Activated CD4-positive, alpha-beta memory T cell treated with anti-CD3 and anti-CD28 coated beads for 36 hours (primary cell): ENCODE results near the gene CLDN24. TPM values are rescaled to one million over a fixed set of nuclear protein-coding genes. Genes with fewer than 3 reads are reported as not detected.

ENCODE experiments used
- CTCF ChIA-PET: fragments of 350-600 bp; sonication (Branson Sonifier 250); formaldehyde crosslinking; loops from one replicate; lab custom pipeline; 2021; ENCODE audit warnings: antibody characterized with exemption, inconsistent platforms; lab: Charles Lee
- POLR2A ChIA-PET: fragments of 350-600 bp; sonication (Branson Sonifier 250); formaldehyde crosslinking; loops from one replicate; lab custom pipeline; 2021; ENCODE audit warnings: antibody characterized with exemption; lab: Charles Lee
- DNase-seq: peaks from one replicate; pipeline ENCODE4 v3.0.0-alpha.2; 2020
- H3K27ac Mint-ChIP-seq: one replicate; pipeline ENCODE4 v1.8.0; 2021; ENCODE audit warnings: mixed read lengths
- H3K27me3 Mint-ChIP-seq: one replicate; pipeline ENCODE4 v1.8.0; 2021; ENCODE audit warnings: mixed read lengths
- H3K36me3 Mint-ChIP-seq: one replicate; pipeline ENCODE4 v1.8.0; 2021; ENCODE audit warnings: mixed read lengths
- H3K4me1 Mint-ChIP-seq: one replicate; pipeline ENCODE4 v1.8.0; 2021; ENCODE audit warnings: low read depth, mixed read lengths
- H3K4me3 Mint-ChIP-seq: one replicate; pipeline ENCODE4 v1.8.0; 2021; ENCODE audit warnings: mild to moderate bottlenecking, mixed read lengths
- H3K9me3 Mint-ChIP-seq: one replicate; pipeline ENCODE4 v1.8.0; 2021; ENCODE audit warnings: mixed read lengths
- intact Hi-C: fragments of 100-400 bp; cut with micrococcal nuclease; formaldehyde crosslinking; loops from one replicate; pipeline ENCODE4 v1.15.1; 2023
- total RNA-seq, 2 experiments: library from RNA; stranded (reverse); gene quantifications; one replicate each; pipeline ENCODE4 v1.2.3, GENCODE V29; 2021

CLDN24 gene
- total RNA-seq, 2 experiments from 2014 or later: not detected

DNA sequence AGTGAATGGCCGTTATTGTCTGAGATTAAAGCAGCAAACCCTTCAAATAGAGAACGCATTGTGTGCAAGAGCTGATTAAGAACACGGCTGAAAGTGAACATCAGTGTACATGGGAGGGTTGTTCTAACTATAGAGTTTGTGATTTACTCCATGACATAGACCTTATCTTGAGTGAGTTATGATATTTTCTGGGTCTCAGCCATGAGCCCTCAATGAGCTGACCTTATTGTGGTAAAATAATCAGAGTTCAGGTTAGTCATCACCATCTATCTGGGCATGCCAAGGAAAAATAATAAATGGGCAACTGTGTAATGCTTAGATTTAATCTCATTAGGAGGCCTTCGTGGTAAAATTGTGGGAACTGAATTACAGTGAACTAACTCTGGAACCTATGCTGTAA, 33.2 kb upstream of the CLDN24 start:
- ChIA-PET CTCF (no interaction called here), POLR2A (no interaction called here)
- intact Hi-C loops: no loop called here
- H3K27me3 Mint-ChIP-seq: peaks cover 14% of the 10 kb centered on the region
- H3K4me3 Mint-ChIP-seq: no peak overlapping the region
- H3K9me3 Mint-ChIP-seq: no peaks in the 10 kb centered on the region
- H3K27ac Mint-ChIP-seq: no peak overlapping the region
- DNase-seq: no peak
- no peaks in the 10 kb centered on the region for H3K4me1 Mint-ChIP-seq
- no peaks in the 10 kb centered on the region for H3K36me3 Mint-ChIP-seq

DNA sequence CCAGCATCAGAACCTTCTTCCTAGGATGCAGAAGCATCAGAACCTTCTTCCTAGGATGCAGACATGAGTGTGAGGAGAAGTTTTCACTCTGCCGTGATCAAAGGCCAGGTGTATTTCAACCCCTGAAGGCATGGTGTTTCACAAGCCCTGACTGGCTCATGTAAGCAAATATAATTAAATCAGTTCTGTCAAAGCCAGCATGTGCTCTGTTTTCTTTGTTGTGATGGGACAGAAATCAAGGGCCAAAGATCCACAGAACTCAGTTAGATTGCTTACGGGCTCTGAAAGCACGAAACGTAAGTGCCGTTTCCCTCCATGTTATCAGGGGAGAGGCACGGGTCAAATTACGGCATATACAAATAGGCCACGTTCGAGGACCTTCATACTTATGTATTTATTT, 32.0 kb upstream of the CLDN24 start:
- CTCF ChIA-PET: no interaction called here
- intact Hi-C loops: no loop called here
- no peaks in the 10 kb centered on the region for H3K9me3 Mint-ChIP-seq
- H3K36me3 Mint-ChIP-seq: no peaks in the 10 kb centered on the region
- H3K27ac Mint-ChIP-seq: no peak overlapping the region
- POLR2A ChIA-PET: no interaction called here
- peaks cover 7% of the 10 kb centered on the region for H3K4me1 Mint-ChIP-seq
- DNase-seq: no peak
- H3K27me3 Mint-ChIP-seq: peaks cover 16% of the 10 kb centered on the region
- no peak overlapping the region for H3K4me3 Mint-ChIP-seq

DNA sequence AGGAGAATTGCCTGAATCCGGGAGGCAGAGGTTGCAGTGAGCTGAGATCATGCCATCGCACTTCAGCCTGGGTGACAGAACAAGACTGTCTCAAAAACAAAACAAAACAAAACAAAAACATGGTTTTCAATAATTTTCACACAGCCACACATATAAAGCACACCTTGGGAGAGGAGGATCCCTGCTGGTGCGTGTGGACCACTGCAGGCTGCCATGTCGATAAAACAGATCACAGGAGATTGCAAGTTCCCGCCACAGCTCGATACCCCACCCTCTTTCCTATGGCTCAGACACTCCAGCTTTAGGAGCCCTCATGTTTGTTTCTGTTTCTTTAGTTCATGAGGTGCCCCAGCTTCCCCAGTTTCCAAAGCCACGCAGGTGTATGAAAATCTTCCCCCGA, 31.3 kb upstream of the CLDN24 start:
- CTCF ChIA-PET: no interaction called here
- Mint-ChIP-seq H3K27me3 (peaks cover 18% of the 10 kb centered on the region), H3K9me3 (no peaks in the 10 kb centered on the region), H3K27ac (no peak overlapping the region), H3K4me1 (peaks cover 13% of the 10 kb centered on the region), H3K36me3 (no peaks in the 10 kb centered on the region), H3K4me3 (no peak overlapping the region)
- intact Hi-C loops: no loop called here
- no peak for DNase-seq
- POLR2A ChIA-PET: no interaction called here

DNA sequence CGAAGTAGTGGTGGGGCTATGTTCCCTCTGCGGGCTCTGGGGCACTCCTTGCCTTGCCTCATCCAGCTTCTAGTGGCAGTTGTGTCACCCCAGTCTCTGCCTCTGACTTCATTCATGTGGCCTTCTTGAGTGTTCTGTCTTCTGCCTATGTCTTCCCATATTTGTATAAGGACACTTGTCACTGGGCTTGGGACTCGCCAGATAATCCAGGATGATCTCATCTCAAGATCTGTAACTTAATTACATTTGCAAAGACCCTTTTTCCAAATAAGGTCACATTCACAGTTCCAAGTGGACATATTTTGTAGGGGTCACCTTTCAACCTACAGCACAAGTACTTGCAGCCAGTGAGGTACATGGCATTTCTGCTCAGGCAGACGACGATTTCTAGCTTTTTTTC, 30.3 kb upstream of the CLDN24 start:
- intact Hi-C loops: no loop called here
- Mint-ChIP-seq H3K27ac (no peak overlapping the region), H3K36me3 (no peaks in the 10 kb centered on the region), H3K9me3 (no peaks in the 10 kb centered on the region), H3K4me3 (no peak overlapping the region), H3K4me1 (peaks cover 16% of the 10 kb centered on the region), H3K27me3 (peaks cover 21% of the 10 kb centered on the region)
- ChIA-PET CTCF (interaction anchor here (1.6 kb wide), 1 partner anchor 55 kb away, joined by 3 read pairs; no protein-coding TSS in a partner anchor), POLR2A (no interaction called here)
- DNase-seq: no peak

DNA sequence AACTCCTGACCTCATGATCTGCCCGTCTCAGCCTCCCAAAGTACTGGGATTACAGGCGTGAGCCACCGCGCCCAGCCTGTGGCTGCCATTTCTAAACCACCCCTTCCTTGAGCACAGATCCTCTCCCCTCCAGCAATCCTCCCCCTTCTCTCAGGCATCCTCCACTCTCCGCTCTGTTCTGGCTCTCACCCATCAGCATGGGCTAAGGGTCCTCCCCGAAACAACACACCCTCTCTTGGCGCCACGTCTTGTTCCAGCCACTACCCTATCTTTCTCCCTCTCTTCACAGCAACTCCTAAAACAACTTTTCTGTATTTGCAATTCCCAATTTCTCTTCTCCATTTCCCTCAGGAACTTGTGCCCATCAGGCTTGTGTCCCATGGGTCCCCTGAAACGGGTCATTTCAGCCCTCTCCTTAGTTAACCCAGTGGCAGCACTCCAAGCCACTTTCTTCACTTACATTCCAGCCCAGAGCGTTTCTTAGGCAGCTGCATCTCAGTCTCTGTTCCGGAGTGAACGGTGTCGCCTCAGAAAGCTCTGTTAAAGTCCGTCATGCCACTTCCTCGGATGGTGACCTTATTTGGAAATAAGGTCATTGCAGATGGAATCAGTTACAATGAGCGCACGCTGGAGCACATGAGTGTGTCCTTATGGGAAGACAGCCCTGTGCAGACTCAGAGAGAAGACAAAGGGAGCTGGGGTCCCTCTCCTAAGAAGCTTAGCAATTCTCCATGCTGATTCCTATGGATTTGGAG, 28.3 kb upstream of the CLDN24 start:
- POLR2A ChIA-PET: no interaction called here
- Mint-ChIP-seq H3K27ac (no peak overlapping the region), H3K4me1 (peaks cover 16% of the 10 kb centered on the region), H3K9me3 (no peaks in the 10 kb centered on the region), H3K4me3 (no peak overlapping the region), H3K36me3 (no peaks in the 10 kb centered on the region), H3K27me3 (peaks cover 28% of the 10 kb centered on the region)
- intact Hi-C loops: no loop called here
- CTCF ChIA-PET: no interaction called here
- no peak for DNase-seq

DNA sequence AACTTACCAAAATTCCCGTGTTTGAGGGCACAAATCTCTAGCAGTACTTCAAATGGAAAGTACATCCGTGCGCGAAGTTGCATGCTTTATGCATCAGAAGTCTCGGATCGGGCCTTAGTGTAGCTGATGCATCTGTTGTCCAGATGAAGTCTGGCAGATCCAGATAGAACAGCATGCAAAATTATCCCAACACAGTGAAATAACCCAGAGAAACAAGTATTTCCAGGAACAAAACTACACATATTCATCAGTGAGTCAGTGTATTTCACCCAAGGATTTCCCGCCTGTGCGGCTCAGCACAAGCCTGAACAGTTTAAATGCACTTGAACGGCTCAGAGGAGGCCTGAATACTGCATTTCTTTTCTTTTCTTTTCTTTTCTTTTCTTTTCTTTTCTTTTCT, 27.4 kb upstream of the CLDN24 start:
- Mint-ChIP-seq H3K36me3 (no peaks in the 10 kb centered on the region), H3K4me1 (peaks cover 16% of the 10 kb centered on the region), H3K9me3 (no peaks in the 10 kb centered on the region), H3K4me3 (no peak overlapping the region), H3K27ac (peak overlapping the region; percentile 56), H3K27me3 (peaks cover 32% of the 10 kb centered on the region)
- intact Hi-C loops: loop anchor here (1.0 to 2.0 kb wide), 3 partner anchors 14 to 431 kb away; no protein-coding TSS in a partner anchor
- DNase-seq: peak; percentile 44
- ChIA-PET CTCF (no interaction called here), POLR2A (no interaction called here)

DNA sequence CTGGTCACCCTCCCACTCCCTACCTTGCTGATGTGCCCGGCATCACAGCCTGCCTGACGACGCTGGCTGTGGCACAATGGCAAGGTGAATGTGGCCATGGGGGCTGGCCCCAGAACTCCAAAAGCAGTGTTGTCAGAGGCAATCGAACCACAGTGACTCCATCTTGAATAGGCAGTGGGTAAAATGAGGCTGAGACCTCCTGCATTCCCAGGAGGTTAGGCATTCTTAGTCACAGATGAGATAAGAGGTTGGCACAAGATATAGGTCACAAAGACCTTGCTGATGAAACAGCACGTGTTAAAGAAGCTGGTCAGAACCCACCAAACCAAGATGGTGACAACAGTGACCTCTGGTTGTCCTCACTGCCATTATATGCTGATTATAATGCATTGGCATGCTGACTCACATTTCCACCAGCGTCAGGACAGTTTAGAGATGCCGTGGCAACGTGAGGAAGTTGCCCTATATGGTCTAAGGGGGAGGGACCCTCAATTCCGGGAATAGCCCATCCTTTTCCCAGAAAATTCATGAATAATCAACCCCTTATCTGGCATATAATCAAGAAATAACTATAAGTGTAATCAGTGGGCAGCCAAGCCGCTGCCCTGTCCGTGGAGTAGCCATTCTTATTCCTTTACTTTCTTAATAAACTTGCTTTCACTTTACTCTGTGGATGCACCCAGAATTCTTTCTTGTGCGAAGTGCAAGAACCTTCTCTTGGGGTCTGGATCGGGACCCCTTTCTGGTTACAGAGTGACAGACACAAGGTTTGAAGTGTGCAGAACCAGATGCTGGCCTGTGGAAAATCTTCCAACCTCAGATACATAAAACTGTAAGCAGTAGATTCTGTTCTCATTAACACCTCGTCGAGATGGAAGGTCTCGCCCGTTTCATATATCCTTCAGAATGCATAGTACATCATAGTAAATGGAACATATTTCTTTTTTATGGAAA, 26.8 kb upstream of the CLDN24 start:
- intact Hi-C loops: loop anchor here (1.0 to 2.0 kb wide), 3 partner anchors 14 to 430 kb away; no protein-coding TSS in a partner anchor
- no peak overlapping the region for H3K4me3 Mint-ChIP-seq
- peaks cover 16% of the 10 kb centered on the region for H3K4me1 Mint-ChIP-seq
- ChIA-PET CTCF (no interaction called here), POLR2A (no interaction called here)
- peak; percentile 75 for DNase-seq
- H3K36me3 Mint-ChIP-seq: no peaks in the 10 kb centered on the region
- peaks cover 35% of the 10 kb centered on the region for H3K27me3 Mint-ChIP-seq
- H3K9me3 Mint-ChIP-seq: no peaks in the 10 kb centered on the region
- H3K27ac Mint-ChIP-seq: peak overlapping the region; percentile 56

DNA sequence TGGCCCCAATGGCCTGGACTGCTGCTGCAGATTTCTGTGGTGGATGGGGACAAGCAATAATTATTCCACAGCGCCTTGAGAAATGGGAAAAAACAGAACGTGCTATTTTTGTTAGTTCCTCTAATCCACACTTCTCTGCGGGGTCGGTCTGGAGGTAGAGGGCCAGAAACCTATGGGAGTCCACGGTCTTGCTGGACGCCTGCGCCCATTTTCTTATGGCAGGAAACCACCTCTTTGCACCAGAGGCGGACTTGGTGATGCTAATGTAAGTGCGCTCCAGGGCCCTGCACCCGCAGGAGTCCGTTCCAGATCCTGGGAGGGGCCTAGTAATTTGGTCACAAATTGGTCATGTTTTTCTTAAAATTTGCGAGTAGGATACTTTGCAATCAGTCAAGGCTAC, 25.9 kb upstream of the CLDN24 start:
- no peak for DNase-seq
- Mint-ChIP-seq H3K36me3 (no peaks in the 10 kb centered on the region), H3K27me3 (peaks cover 36% of the 10 kb centered on the region), H3K4me1 (peaks cover 18% of the 10 kb centered on the region), H3K9me3 (no peaks in the 10 kb centered on the region), H3K4me3 (no peak overlapping the region), H3K27ac (no peak overlapping the region)
- ChIA-PET CTCF (no interaction called here), POLR2A (no interaction called here)
- intact Hi-C loops: loop anchor here (2.0 kb wide), 1 partner anchor 429 kb away; no protein-coding TSS in a partner anchor

DNA sequence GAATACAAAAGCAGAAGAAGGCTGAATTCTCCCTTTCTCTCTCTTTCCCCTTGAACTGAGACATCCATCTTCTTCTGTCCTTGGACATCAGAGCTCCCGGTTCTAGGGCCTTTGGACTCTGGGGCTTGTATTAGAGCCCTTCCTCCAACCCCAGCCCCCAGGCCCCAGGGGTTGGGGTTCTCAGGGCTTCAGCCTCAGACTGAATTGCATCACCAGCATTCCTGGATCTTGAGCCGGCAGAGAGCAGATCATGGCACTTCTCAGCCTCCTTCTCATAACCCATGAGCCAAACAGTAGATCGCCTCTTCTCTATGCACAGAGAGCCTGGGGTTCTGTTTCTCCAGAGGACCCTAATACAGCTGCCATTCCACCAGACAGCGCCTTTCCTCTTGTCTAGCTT, 25.3 kb upstream of the CLDN24 start:
- Mint-ChIP-seq H3K4me1 (peaks cover 19% of the 10 kb centered on the region), H3K9me3 (no peaks in the 10 kb centered on the region), H3K27ac (no peak overlapping the region), H3K27me3 (peaks cover 36% of the 10 kb centered on the region), H3K4me3 (no peak overlapping the region), H3K36me3 (no peaks in the 10 kb centered on the region)
- DNase-seq: no peak
- CTCF ChIA-PET: interaction anchor here (0.6 kb wide), 1 partner anchor 1658 kb away, joined by 3 read pairs; no protein-coding TSS in a partner anchor
- POLR2A ChIA-PET: no interaction called here
- intact Hi-C loops: no loop called here

DNA sequence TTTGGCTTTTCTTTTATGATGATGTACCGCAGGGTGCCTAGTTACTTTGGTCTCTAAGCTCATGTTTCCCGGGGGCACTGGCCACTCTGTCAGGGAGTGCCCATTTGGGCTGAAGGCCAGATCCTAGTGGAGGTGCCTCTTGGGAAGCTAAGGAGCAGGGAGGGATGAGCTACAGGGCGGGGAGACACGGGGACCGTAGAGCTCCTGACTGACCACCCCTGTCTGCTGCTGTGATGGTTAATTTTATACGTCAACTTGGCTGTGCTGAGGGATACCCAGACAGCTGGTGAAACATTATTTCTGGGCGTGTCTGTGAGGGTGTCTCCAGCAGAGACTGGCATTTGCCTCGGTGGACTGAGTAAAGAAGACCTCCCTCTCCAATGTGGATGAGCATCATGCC, 24.9 kb upstream of the CLDN24 start:
- intact Hi-C loops: no loop called here
- Mint-ChIP-seq H3K9me3 (no peaks in the 10 kb centered on the region), H3K27me3 (peaks cover 35% of the 10 kb centered on the region), H3K36me3 (no peaks in the 10 kb centered on the region), H3K4me3 (no peak overlapping the region), H3K4me1 (peaks cover 19% of the 10 kb centered on the region), H3K27ac (no peak overlapping the region)
- ChIA-PET POLR2A (no interaction called here), CTCF (interaction anchor here (0.6 kb wide), 1 partner anchor 1658 kb away, joined by 3 read pairs; no protein-coding TSS in a partner anchor)
- no peak for DNase-seq

DNA sequence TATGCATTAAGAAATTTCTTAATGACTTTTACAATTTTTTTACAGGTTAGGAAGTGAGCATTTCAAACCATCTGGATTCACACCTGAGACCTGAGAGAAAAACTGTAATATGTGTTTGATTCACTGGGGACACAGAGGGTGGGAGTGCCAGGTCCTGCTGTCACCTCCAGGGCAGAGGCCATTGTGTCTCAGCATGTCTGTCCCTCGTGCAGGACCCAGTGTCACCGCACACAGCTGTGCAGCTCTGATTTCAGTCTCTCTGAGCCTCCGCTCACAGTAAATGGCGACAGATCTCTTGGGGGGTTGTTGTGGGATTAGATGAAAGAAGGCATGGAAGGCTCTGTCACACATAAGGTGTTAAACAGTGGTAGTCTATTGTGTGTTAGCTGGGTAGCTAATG, 23.0 kb upstream of the CLDN24 start:
- Mint-ChIP-seq H3K9me3 (no peaks in the 10 kb centered on the region), H3K36me3 (no peaks in the 10 kb centered on the region), H3K27me3 (peaks cover 26% of the 10 kb centered on the region), H3K4me1 (peaks cover 18% of the 10 kb centered on the region), H3K4me3 (no peak overlapping the region), H3K27ac (no peak overlapping the region)
- ChIA-PET POLR2A (no interaction called here), CTCF (no interaction called here)
- DNase-seq: no peak
- intact Hi-C loops: no loop called here

DNA sequence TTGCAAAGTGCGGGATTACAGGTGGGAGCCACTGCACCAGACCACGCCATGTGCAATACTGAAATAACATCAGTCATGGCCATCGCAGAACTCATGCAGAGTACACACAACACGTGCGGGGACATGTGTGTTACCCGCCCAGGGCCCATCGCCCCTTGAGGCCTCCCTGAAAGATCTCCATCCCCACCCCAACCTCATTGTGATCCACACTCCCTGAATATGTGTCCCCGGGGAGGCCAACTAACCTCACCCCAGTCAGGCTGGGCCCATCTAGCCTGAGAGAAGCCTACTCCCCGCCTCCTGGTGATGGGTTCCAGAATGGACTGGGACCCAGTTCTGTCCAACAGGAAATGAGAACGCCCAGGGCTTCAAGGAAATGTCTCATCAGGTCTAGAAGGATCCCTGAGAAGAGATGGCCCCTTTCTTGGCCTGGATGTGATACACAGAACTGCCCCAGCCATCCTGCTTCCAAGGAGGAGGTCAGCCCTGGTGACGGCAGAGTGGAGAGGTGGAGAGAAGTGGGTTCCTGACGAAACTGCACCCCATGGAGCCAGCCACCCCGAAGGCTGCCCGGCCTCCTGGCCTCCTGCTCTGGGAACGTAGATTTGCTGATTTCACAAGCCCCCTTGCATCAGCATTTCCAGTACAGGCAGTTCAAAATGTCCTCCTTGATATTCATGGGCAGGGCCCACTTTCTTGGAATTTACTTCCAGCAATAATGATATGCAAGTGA, 22.5 kb upstream of the CLDN24 start:
- DNase-seq: no peak
- no peak overlapping the region for H3K27ac Mint-ChIP-seq
- no peaks in the 10 kb centered on the region for H3K9me3 Mint-ChIP-seq
- ChIA-PET POLR2A (no interaction called here), CTCF (no interaction called here)
- H3K4me1 Mint-ChIP-seq: peaks cover 17% of the 10 kb centered on the region
- H3K27me3 Mint-ChIP-seq: peaks cover 26% of the 10 kb centered on the region
- H3K4me3 Mint-ChIP-seq: no peak overlapping the region
- H3K36me3 Mint-ChIP-seq: no peaks in the 10 kb centered on the region
- intact Hi-C loops: no loop called here
